Karpas-422 (cell line): ENCODE measurements around the gene TMCO4. TPM values are rescaled to one million over a fixed set of nuclear protein-coding genes. Genes with fewer than 3 reads are reported as not detected.
"Not testable (repeated sequence)": the region's sequence is repeated elsewhere in the genome, so short reads cannot be mapped to it uniquely, and the experiment has no call there.

ENCODE experiments used
- DNase-seq: peaks from one replicate; pipeline ENCODE4 v3.0.0-alpha.2; 2015
- H2AFZ ChIP-seq: fragments of 200-600 bp; sonication (generic); 2 replicates; pipeline ENCODE4 v1.6.1; 2014; ENCODE audit warnings: antibody characterized with exemption, low read length, mixed read lengths
- H3K27ac ChIP-seq: fragments of 200-600 bp; sonication (generic); 2 replicates; pipeline ENCODE4 v1.5.1; 2014; ENCODE audit warnings: mild to moderate bottlenecking, low read length, moderate library complexity
- H3K27me3 ChIP-seq: fragments of 200-600 bp; sonication (generic); 2 replicates; pipeline ENCODE4 v1.6.1; 2014; ENCODE audit warnings: low read length, mixed read lengths
- H3K36me3 ChIP-seq: fragments of 200-600 bp; sonication (generic); 2 replicates; pipeline ENCODE4 v1.6.1; 2014; ENCODE audit warnings: low read length, mixed read lengths; ENCODE audit not compliant: insufficient read depth
- H3K4me1 ChIP-seq: fragments of 200-600 bp; sonication (generic); 2 replicates; pipeline ENCODE4 v1.6.1; 2014; ENCODE audit warnings: mild to moderate bottlenecking, low read length, mixed read lengths
- H3K4me2 ChIP-seq: fragments of 200-600 bp; sonication (generic); 2 replicates; pipeline ENCODE4 v1.6.1; 2014; ENCODE audit warnings: low read length, low read depth, mild to moderate bottlenecking; ENCODE audit not compliant: poor library complexity, severe bottlenecking
- H3K4me3 ChIP-seq: fragments of 200-600 bp; sonication (generic); 2 replicates; pipeline ENCODE4 v1.5.1; 2014; ENCODE audit warnings: mild to moderate bottlenecking, antibody characterized with exemption, low read length, mixed read lengths
- H3K79me2 ChIP-seq: fragments of 200-600 bp; sonication (generic); 2 replicates; pipeline ENCODE4 v1.6.1; 2014; ENCODE audit warnings: mild to moderate bottlenecking, low read length, mixed read lengths
- H3K9ac ChIP-seq: fragments of 200-600 bp; sonication (generic); 2 replicates; pipeline ENCODE4 v1.6.0; 2014; ENCODE audit warnings: low read length
- H3K9me2 ChIP-seq: fragments of 200-600 bp; sonication (generic), shearing (Covaris generic); replicated peaks from 2 replicates; pipeline ENCODE4 v1.6.0; 2014; ENCODE audit warnings: mild to moderate bottlenecking, low read length, moderate library complexity; ENCODE audit not compliant: insufficient read depth
- H3K9me3 ChIP-seq: fragments of 300-700, 200-600 bp; sonication (generic); 2 replicates; pipeline ENCODE4 v1.6.1; 2014; ENCODE audit warnings: low read length, mixed read lengths
- H4K20me1 ChIP-seq: fragments of 200-600 bp; sonication (generic); 2 replicates; pipeline ENCODE4 v1.6.1; 2014; ENCODE audit warnings: mild to moderate bottlenecking, antibody characterized with exemption, low read length, low read depth; ENCODE audit not compliant: insufficient read depth
- total RNA-seq: library from RNA; depleted of rRNA; stranded (reverse); fragments of >200 nt; shearing (Covaris generic); gene quantifications from 2 replicates; pipeline ENCODE4 v1.2.3, GENCODE V29; 2014; ENCODE audit warnings: low replicate concordance; rRNA removed

Gene TMCO4
- total RNA-seq: 9.9 and 20.6 TPM in 2 replicates

- H3K4me1 ChIP-seq: peaks cover 18% of the 10 kb centered on the region
- no peaks in the 10 kb centered on the region for H3K9me3 ChIP-seq
- H3K36me3 ChIP-seq: no peaks in the 10 kb centered on the region
- peak within 1 kb of the TSS; percentile 75 for H3K4me2 ChIP-seq
- DNase-seq: peak; percentile 87
- H2AFZ ChIP-seq: peak within 1 kb of the TSS; percentile 99
- peak within 1 kb of the TSS; percentile 75 for H3K9ac ChIP-seq
- H3K4me3 ChIP-seq: peak within 1 kb of the TSS; percentile 69
- H3K27ac ChIP-seq: peak within 1 kb of the TSS; percentile 47; the same call in 1 of the 2 replicates
- H4K20me1 ChIP-seq: no peaks in the 10 kb centered on the region
- H3K9me2 ChIP-seq: no peaks in the 10 kb centered on the region
- peaks cover 6% of the 10 kb centered on the region for H3K79me2 ChIP-seq
- no peaks in the 10 kb centered on the region for H3K27me3 ChIP-seq
These were observed at the start of gene TMCO4 for GRCh38 chr1:19799230-19800075. TSS of gene TMCO4 (minus strand) at chr1:19799916. CDS start at chr1:19780758, 19,158 bp downstream.

- H3K36me3 ChIP-seq, H3K4me3 ChIP-seq, H3K9ac ChIP-seq, H3K4me2 ChIP-seq, H3K27me3 ChIP-seq, H3K79me2 ChIP-seq, H3K27ac ChIP-seq, H2AFZ ChIP-seq, H3K9me3 ChIP-seq, H4K20me1 ChIP-seq, H3K9me2 ChIP-seq, DNase-seq, H3K4me1 ChIP-seq: not testable (repeated sequence)
These were observed 49.6 kb upstream of the TMCO4 start for GRCh38 chr1:19849307-19849706.

- H3K27me3 ChIP-seq, DNase-seq, H3K4me3 ChIP-seq, H3K27ac ChIP-seq, H3K36me3 ChIP-seq, H3K4me1 ChIP-seq, H3K4me2 ChIP-seq, H2AFZ ChIP-seq, H4K20me1 ChIP-seq, H3K79me2 ChIP-seq, H3K9me2 ChIP-seq, H3K9ac ChIP-seq, H3K9me3 ChIP-seq: not testable (repeated sequence)
These were observed 47.6 kb upstream of the TMCO4 start for GRCh38 chr1:19847334-19847733.

GRCh38 chr1:19846338-19846737 lies 46.6 kb upstream of the TMCO4 start:
- no peak for DNase-seq
- Histone ChIP-seq H3K79me2 (no peaks in the 10 kb centered on the region), H3K36me3 (no peaks in the 10 kb centered on the region)

DNA sequence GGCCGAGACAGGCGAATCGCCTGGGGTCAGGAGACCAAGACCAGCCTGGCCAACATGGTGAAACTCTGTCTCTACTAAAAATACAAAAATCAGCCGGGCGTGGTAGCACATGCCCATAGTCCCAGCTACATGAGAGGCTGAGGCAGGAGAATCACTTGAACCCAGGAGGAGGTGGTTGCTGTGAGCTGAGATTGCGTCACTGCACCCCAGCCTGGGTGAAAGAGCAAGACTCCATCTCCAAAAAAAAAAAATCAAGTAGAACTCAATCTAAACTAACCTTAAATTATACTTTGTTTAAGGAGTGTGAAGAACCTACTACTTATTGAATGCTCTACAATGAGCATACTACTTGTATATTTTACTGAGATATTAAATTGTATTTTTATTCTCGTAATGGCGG lies 45.8 kb upstream of the TMCO4 start:
- Histone ChIP-seq H3K4me3 (no peak overlapping the region), H4K20me1 (no peaks in the 10 kb centered on the region)

More at GRCh38 chr1:19846338-19846737, 46.6 kb upstream of the TMCO4 start:
- no peak overlapping the region for H3K27ac ChIP-seq
- H3K4me3 ChIP-seq: no peak overlapping the region
- H3K4me2 ChIP-seq: no peak overlapping the region
- H3K27me3 ChIP-seq: no peaks in the 10 kb centered on the region
- no peaks in the 10 kb centered on the region for H4K20me1 ChIP-seq
- H3K9me3 ChIP-seq: no peaks in the 10 kb centered on the region
- no peak overlapping the region for H2AFZ ChIP-seq
- H3K9me2 ChIP-seq: no peaks in the 10 kb centered on the region
- H3K4me1 ChIP-seq: no peaks in the 10 kb centered on the region
- H3K9ac ChIP-seq: no peak overlapping the region

GRCh38 chr1:19844731-19845495 lies 45.2 kb upstream of the TMCO4 start:
- no peaks in the 10 kb centered on the region for H3K27me3 ChIP-seq
- H3K27ac ChIP-seq: no peak overlapping the region
- H3K9me3 ChIP-seq: no peaks in the 10 kb centered on the region
- no peak overlapping the region for H3K4me3 ChIP-seq
- no peaks in the 10 kb centered on the region for H3K4me1 ChIP-seq
- no peak overlapping the region for H3K9ac ChIP-seq
- no peak overlapping the region for H3K4me2 ChIP-seq
- no peaks in the 10 kb centered on the region for H3K36me3 ChIP-seq
- no peaks in the 10 kb centered on the region for H3K79me2 ChIP-seq
- no peaks in the 10 kb centered on the region for H3K9me2 ChIP-seq
- no peak for DNase-seq
- H2AFZ ChIP-seq: no peak overlapping the region
- no peaks in the 10 kb centered on the region for H4K20me1 ChIP-seq

More for the DNA sequence above, 45.8 kb upstream of the TMCO4 start:
- no peaks in the 10 kb centered on the region for H3K4me1 ChIP-seq
- H3K79me2 ChIP-seq: no peaks in the 10 kb centered on the region
- no peaks in the 10 kb centered on the region for H3K9me3 ChIP-seq
- no peaks in the 10 kb centered on the region for H3K36me3 ChIP-seq
- H3K4me2 ChIP-seq: no peak overlapping the region
- no peak overlapping the region for H3K9ac ChIP-seq
- no peak overlapping the region for H3K27ac ChIP-seq
- H3K27me3 ChIP-seq: no peaks in the 10 kb centered on the region
- H2AFZ ChIP-seq: no peak overlapping the region
- no peaks in the 10 kb centered on the region for H3K9me2 ChIP-seq
- no peak for DNase-seq

DNA sequence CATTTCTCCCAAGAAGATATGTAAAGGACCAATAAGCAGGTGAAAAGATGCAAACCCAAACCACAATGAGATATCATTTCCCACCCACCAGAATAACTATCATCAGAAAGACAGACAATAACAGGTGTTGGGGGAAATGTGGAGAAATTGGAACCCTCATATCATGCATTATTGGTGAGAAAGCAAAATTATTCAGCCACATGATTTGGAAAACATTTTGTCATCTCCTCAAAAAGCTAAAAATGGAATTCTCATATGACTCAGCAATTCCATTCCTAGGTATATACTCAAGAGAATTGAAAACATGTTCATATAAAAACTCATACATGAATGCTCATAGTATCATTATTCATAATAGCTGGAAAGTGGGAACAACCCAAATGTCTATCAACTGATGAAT lies 40.5 kb upstream of the TMCO4 start:
- no peak overlapping the region for H2AFZ ChIP-seq
- no peak overlapping the region for H3K4me2 ChIP-seq
- H3K4me1 ChIP-seq: no peaks in the 10 kb centered on the region
- no peak overlapping the region for H3K4me3 ChIP-seq
- no peaks in the 10 kb centered on the region for H3K9me3 ChIP-seq
- no peaks in the 10 kb centered on the region for H3K27me3 ChIP-seq
- H3K27ac ChIP-seq: no peak overlapping the region
- no peaks in the 10 kb centered on the region for H4K20me1 ChIP-seq
- no peaks in the 10 kb centered on the region for H3K9me2 ChIP-seq
- H3K9ac ChIP-seq: no peak overlapping the region
- no peaks in the 10 kb centered on the region for H3K36me3 ChIP-seq
- H3K79me2 ChIP-seq: no peaks in the 10 kb centered on the region
- DNase-seq: no peak

DNA sequence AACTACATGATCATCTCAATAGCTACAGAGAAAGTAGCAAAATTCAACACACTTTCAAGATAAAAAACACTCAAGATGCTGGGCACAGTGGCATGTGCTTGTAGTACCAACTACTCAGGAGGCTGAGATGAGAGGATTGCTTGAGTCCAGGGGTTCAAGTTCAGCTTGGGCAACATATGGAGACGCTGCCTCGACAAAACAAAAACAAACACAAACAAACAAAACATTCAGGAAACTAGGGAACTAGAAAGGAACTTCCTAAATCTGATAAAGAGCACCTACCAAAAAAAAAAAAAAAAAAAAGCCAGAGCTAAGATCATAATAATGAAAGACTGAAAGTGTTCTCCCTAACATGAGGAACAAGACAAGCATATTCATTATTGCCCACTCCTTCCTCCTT lies 38.1 kb upstream of the TMCO4 start:
- Histone ChIP-seq H3K9me3 (no peaks in the 10 kb centered on the region), H3K27ac (no peak overlapping the region), H3K27me3 (no peaks in the 10 kb centered on the region), H3K4me2 (no peak overlapping the region), H3K4me1 (no peaks in the 10 kb centered on the region), H3K9ac (no peak overlapping the region), H3K9me2 (no peaks in the 10 kb centered on the region), H3K79me2 (no peaks in the 10 kb centered on the region), H4K20me1 (no peaks in the 10 kb centered on the region), H2AFZ (no peak overlapping the region), H3K4me3 (no peak overlapping the region), H3K36me3 (no peaks in the 10 kb centered on the region)
- DNase-seq: no peak
